HG03045 (cell line): Measurements from ENCODE around the gene ATP6V0C.

Source experiments
- ATAC-seq: cut with Tn5 transposase; IDR thresholded peaks from one replicate; pipeline ENCODE4 v1.9.1; 2021; ENCODE audit warnings: mild to moderate bottlenecking, moderate library complexity; ENCODE audit not compliant: unreplicated experiment

Gene ATP6V0C

DNA sequence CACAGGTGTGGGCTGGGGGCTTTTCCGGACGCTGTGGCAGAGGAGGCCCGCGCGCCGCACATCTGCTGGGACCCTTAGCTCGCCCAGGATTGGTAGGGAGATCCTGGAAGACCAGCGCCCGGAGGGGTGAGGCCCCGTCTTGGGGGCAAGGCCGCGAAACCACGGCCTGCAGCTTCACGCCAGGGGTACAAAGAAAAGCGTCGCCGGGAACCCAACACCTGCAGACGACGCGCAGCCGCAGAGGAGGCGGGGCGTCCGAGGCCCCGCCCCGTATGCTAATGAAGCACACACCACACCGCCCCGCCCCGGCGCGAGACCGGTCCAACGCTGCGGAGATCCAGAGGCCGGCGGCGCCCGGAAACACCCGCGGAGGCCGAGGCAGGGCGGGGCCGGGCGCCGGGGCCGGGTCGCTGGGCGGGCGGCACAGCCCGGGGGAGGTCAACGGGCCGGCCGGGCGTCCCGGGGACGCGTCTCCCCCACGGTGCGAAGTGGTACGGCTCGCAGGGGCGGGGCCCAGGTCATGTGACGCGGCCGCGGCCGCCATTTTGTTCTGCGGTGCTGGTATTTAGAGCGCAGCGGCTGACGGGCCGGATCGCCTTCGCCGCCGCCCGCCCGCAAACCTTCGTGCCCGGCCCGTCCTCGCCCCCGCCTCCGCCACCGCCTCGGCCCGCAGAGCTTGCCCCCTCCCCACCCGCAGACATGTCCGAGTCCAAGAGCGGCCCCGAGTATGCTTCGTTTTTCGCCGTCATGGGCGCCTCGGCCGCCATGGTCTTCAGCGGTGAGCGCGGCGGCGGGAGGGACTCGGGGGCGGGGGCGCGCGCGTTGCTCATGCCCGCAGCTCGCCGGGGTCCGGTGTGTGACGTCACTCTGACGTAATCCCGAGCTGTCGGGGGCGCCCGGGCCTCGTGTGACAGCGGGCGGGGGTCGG is at the start of gene ATP6V0C:
ATP6V0C (plus strand) TSS at position 548 of the 928 bp plus-strand sequence; CDS start at position 700, 152 bp downstream.
- ATAC-seq = peak; percentile 64

- ATAC-seq = no peak
Measured at GRCh38 chr16:2464333-2464732, 49.4 kb upstream of the ATP6V0C start.

GRCh38 chr16:2465653-2466415 is 47.9 kb upstream of the ATP6V0C start:
- ATAC-seq = no peak

DNA sequence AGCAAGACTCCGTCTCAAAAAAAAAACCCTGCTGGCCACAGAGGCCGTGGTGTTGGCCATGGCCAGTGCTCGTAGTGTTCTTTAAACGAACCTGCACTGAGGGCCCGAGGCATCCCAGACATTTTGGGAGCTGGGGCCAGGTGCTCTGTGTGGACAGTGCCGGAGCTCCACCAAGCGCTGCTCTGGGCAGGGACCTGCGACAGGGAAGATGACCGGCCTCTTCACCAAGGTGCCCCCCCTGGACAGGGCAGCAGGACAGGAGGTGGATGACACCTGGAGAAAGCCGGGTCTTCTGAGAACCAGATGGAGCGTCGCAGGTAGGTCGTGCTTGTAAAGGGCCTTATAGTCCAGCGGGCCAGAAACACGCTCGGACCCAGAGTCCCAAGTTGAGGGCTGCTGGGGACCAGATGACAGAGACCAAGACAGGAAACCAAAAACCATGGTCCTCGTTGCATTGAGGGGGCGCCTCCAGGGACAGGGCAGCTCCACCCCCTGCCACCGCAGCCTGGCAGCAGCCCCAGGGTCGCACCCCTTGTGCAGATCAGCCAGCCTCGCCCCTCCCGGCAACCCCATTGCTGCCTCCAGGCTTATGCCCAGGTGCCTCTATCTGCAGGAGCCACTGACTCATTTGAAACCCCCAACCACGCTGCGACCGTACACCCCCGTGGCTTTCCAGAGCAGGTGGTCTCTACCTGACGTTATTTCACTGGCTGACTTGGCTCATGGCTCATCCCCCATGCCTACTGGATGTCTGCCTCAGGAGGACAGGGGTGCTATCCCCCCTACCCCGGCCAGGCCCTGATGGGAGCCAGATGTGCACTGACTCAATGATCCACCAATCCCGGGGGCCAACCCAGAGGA is 46.9 kb upstream of the ATP6V0C start:
- no peak for ATAC-seq

DNA sequence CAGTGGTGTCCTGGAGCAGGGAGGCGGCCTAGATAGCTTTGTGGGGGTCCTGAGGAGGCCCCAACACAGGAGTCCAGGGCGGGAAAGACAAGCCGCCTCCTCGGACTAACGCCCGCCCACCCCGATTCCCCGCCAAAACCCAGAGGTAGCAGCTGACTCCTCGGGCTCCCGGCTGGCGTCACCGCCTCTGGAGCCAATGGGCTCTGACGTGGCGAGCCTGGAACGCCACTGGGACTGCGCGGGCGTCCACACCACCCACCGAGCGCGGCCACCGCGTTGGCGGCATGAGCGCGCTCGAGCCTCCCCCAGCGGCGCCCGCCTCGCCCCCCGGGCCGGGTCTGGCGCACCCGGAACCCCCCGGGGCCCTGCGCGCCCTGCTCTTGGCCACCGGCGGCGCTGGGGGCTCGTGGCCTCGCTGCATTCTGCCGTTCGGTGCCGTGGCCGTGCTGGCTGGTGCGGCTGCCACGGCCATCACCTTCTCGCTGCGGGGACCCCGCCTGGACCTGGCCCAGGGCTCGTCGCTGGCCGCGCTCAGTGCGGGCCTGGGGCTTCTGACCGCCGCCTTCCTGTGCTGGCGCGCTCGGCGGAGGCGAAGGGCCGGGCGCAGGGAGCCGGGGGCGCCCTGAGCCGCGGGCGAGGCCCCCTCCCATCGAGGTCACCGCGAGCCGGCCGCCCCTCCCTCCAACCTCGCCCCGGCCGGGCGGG is 46.1 kb upstream of the ATP6V0C start:
- no peak for ATAC-seq

GRCh38 chr16:2468233-2468724 is 45.5 kb upstream of the ATP6V0C start:
- no peak for ATAC-seq

DNA sequence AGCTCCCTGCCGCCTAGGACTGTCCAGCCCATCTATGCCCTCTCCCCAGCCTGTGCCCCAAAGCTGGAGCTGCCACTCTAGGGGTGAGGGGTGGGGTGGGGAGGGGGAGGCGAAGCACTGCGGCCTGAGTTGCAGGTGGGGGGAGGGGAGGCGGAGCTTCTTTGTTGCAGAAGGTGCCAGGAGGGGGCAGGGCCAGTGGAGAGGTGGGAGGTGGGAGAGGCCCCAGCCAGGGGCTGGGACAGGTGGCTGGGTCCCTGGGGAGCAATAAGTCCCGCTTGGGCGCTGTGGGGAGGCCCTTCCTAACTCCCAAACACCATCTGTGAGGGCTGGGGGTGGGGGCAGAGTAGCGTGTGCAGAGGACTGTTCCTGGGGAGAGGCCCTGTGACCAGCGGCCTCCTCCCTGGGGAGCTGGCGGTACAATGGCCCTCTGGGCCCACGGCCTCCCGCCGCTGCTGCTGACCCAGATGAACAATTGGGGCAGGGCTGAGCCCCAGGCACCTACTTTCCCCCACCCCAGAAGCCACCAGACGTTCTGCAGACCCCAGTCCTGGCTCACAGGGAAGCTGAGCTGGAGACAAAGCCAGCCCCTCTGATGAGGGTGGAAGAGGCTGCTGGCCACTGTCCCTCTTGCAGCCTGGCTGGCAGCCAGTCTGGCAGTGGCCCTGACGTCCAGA is 44.9 kb upstream of the ATP6V0C start:
- no peak for ATAC-seq

DNA sequence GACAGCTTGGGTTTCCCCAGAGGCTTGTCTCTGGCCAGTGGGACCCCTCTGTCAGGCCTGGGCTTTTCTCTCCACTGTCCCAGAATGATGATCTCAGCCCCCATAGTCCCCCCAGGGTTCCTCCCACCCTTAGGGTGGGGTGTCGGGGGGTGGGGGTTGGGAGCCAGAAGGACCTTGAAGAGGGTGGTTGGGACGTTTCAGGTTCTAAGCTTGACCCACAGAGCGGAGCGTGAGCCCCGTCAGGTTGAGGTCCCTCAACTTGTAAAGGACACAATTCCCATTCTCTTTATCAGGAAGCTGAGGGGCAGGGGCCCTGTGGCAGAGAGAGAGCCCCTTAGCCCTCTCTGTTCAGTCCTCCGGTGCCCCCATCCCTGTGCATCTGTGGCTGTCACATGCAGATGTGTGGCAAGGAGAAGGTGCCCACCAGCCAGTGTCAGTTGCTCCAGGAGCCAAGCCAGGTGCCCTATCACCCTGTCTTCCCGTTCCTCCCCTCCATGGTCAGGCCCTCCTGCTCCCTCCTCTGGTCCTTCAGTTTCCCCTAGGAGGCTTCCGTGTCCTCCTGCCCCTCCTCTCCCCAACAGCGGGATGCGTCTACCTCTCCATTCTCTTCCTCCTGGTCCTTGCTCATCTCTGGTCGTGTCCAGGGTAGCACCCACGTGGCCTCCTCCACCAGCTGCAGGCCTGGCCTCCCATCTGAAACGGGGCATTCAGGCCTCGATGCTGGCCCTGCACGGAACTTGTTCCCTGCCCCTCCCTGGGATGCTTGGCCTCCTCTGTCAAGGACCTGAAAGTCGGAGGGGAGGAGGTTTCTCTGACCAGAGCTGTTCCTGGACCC is 44.1 kb upstream of the ATP6V0C start:
- ATAC-seq = no peak

DNA sequence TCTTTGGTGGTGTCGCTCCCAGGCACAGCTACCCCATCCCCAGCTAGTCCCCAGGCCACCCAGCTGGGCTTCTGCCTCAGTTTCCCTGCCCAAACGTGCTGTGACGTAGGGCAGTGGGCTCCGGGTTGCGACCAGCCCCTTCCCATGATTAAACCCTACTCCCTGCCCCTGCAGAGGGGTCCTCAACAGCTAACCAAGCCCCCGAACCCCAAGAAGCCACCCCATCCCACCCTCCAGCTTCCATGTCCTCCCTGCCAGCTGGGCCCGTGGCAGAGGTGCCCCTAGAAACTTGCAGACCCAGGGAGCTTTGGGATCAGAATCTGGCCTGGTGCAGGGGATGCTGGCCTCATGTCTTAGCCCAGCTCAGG is 43.5 kb upstream of the ATP6V0C start:
- no peak for ATAC-seq

DNA sequence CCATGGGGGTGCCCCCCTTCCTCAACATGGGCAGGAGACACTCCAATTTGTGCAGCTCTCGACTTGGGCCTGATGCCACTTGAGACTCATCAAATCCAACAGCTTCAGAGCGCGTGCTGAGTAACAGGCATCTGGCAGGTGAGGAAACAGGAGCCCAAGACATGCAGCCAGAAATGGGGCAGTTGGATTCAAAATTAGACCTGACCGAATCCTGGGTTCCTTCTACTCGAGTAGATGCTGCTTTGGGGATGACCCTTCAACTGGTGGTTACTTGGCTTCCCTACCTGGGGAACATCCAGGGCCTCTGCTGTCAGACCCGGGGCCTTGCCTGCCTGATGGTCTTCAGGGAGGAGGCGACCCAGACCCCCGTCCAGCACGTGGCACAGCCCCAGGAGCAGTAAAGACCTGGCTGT is 43.1 kb upstream of the ATP6V0C start:
- ATAC-seq = no peak

DNA sequence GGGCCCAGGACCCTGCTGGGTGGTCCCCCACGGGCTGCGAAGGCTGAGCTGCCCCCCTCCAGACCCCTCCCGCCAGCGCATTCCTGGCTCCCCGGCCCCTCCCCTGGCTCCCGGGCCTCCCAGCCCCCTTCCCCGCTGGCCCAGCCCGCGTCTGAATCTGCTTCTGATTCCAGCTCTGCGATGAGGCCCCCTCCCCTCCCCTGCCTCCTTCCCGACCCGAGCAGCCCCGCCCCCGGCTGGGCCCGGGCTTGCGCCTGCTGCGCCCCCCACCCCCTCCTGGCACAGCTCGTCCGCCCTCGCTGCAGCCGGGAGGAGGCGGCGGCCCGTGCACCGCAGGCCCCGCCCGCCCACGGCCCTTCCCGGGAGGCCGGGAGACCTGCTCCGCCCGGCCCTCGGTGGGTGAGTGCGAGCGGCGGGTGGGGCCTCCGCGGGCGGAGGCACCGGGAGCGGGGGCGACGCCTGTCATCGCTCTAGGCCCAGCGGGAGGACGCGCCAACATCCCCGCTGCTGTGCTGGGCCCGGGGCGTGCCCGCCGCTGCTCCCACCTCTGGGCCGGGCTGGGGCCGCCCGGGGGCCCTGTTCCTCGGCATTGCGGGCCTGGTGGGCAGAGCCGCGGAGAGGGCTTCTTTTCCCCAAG is 42.6 kb upstream of the ATP6V0C start, which contains the start of gene NTN3:
NTN3 (plus strand) TSS at position 282 of the 637 bp plus-strand sequence. CDS start 405 bp downstream, outside the sequence.
- no peak for ATAC-seq

DNA sequence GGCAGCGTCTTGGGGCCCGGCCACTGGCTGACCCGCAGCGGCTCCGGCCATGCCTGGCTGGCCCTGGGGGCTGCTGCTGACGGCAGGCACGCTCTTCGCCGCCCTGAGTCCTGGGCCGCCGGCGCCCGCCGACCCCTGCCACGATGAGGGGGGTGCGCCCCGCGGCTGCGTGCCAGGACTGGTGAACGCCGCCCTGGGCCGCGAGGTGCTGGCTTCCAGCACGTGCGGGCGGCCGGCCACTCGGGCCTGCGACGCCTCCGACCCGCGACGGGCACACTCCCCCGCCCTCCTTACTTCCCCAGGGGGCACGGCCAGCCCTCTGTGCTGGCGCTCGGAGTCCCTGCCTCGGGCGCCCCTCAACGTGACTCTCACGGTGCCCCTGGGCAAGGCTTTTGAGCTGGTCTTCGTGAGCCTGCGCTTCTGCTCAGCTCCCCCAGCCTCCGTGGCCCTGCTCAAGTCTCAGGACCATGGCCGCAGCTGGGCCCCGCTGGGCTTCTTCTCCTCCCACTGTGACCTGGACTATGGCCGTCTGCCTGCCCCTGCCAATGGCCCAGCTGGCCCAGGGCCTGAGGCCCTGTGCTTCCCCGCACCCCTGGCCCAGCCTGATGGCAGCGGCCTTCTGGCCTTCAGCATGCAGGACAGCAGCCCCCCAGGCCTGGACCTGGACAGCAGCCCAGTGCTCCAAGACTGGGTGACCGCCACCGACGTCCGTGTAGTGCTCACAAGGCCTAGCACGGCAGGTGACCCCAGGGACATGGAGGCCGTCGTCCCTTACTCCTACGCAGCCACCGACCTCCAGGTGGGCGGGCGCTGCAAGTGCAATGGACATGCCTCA is 41.9 kb upstream of the ATP6V0C start:
- no peak for ATAC-seq

- no peak for ATAC-seq
Measured at GRCh38 chr16:2472488-2472864, 41.3 kb upstream of the ATP6V0C start.

- no peak for ATAC-seq
Measured at GRCh38 chr16:2472885-2473445, 40.8 kb upstream of the ATP6V0C start.

GRCh38 chr16:2473446-2473926 is 40.3 kb upstream of the ATP6V0C start:
- ATAC-seq = no peak

DNA sequence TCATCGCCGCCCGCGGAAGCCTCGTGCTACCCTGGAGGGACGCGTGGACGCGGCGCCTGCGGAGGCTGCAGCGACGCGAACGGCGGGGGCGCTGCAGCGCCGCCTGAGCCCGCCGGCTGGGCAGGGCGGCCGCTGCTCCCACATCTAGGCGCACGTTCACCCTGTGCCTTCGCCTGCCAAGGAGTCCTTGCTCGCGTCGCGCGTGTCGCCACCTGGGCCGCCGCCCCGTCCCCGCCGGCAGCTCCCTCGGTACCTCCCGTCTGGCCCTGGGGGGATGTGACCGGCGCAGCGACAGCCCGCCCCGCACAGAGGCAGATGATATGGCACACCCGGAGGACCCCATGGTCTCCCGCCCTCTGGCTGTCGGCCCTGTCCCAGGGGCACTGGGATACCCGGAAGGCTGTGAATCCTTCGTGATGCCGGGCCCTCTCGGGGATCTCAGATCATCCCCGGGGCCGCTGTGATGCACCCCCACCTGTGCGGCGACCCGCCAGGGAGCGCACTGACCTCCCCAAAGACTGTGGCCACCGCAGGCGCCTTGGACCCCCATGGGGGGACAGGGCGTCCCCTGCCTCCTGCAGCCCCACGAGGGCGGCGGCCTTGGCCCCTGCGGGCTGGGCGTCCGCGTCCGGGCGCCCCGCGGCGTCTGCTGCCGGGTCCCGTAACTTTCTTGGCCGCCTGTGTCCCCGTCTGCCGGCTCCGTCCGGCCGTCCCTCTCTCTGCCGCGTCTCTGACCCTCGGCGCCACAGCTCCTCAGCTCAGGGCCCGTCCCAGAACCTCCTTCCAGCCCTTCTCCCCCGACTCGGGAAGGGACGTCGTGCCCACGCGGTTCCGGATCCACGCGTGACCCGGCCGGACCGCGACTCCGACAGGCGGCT is 39.5 kb upstream of the ATP6V0C start:
- peak; percentile 16 for ATAC-seq
